Epithelial cell of proximal tubule (primary cell): ENCODE measurements around the gene IMMP2L. TPM values are rescaled to one million over a fixed set of nuclear protein-coding genes. Genes with fewer than 3 reads are reported as not detected.

Source experiments
- DNase-seq: peaks from one replicate; pipeline ENCODE4 v3.0.0-alpha.2; 2011; ENCODE audit warnings: low read depth
- H3K4me3 ChIP-seq: 2 replicates; pipeline ENCODE4 v1.5.1; 2011; ENCODE audit warnings: low read depth, mild to moderate bottlenecking, low read length
- total RNA-seq: library from RNA; depleted of rRNA; stranded (reverse); fragments of >200 nt; gene quantifications from 2 replicates; pipeline ENCODE4 v1.2.3, GENCODE V29; 2015
- TF ChIP-seq, protein P1 (sequence below): conservative IDR thresholded peaks from 2 replicates; pipeline ENCODE4 v1.5.1; 2012; ENCODE audit warnings: low read depth, mild to moderate bottlenecking, low read length

The IMMP2L gene
- total RNA-seq, 1 donor from 2014 or later = 8.4 TPM

- H3K4me3 ChIP-seq = no peak overlapping the region
- TF ChIP-seq, protein P1, sequence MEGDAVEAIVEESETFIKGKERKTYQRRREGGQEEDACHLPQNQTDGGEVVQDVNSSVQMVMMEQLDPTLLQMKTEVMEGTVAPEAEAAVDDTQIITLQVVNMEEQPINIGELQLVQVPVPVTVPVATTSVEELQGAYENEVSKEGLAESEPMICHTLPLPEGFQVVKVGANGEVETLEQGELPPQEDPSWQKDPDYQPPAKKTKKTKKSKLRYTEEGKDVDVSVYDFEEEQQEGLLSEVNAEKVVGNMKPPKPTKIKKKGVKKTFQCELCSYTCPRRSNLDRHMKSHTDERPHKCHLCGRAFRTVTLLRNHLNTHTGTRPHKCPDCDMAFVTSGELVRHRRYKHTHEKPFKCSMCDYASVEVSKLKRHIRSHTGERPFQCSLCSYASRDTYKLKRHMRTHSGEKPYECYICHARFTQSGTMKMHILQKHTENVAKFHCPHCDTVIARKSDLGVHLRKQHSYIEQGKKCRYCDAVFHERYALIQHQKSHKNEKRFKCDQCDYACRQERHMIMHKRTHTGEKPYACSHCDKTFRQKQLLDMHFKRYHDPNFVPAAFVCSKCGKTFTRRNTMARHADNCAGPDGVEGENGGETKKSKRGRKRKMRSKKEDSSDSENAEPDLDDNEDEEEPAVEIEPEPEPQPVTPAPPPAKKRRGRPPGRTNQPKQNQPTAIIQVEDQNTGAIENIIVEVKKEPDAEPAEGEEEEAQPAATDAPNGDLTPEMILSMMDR = no peak
- no peak for DNase-seq
Observed at GRCh38 chr7:110774071-110774470, 788.2 kb downstream of the IMMP2L start.

- no peak for DNase-seq
- H3K4me3 ChIP-seq = no peak overlapping the region
- TF ChIP-seq, protein P1 = no peak
Observed at GRCh38 chr7:110772615-110773014, 789.7 kb downstream of the IMMP2L start.

- H3K4me3 ChIP-seq = no peak overlapping the region
- no peak for DNase-seq
- TF ChIP-seq, protein P1 = no peak
Observed at GRCh38 chr7:110771717-110772116, 790.6 kb downstream of the IMMP2L start.

DNA sequence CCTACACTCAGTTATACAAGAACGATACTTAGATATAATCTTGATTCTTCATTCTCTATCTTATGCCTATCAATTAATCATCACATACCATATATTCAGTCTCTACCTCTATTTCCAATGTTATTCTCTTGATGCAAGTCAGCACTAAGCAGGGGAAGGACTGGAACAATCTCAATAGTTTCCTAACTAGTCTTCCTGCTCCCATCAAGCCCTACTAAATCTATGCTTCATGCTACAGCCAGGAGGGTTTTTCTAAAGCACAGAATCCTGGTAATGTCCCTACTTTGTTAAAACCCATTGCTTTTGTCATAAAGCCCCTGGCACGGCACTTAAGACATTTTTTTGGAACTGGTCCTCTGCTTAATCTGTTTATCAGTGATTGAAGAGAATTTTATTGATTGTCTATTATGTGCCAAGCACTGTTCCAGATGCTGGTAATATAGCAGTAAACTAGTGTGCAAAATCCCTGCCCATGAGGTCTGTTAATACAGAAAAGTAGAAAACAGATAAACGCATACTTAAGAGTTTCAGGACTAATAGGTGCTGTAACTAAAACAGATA, 794.7 kb downstream of the IMMP2L start:
- no peak for DNase-seq
- no peak overlapping the region for H3K4me3 ChIP-seq
- TF ChIP-seq, protein P1 = no peak

GRCh38 chr7:110766864-110767263, 795.4 kb downstream of the IMMP2L start:
- TF ChIP-seq, protein P1 = no peak
- peak; percentile 7 for DNase-seq
- no peak overlapping the region for H3K4me3 ChIP-seq

DNA sequence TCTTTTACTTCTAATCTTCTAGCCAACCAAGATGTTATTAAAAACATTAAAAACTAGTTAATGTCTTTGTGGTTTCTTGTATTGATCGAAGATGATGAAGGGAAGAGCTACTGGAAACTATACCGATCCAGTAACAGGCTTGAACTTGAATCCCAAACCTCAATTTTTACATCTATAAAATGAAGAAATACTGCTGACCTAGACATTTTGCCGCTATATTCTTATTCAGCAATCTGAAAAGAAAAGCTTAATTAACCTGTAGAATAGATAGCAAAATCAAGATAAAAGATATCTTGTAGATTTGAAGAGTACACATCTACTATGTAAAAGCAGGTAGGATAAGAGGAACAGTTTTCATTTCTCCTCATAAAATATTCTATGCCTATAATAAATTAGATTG, 797.4 kb downstream of the IMMP2L start:
- no peak for DNase-seq
- H3K4me3 ChIP-seq = no peak overlapping the region
- TF ChIP-seq, protein P1 = no peak

GRCh38 chr7:110762546-110763225, 799.6 kb downstream of the IMMP2L start:
- DNase-seq = no peak
- TF ChIP-seq, protein P1 = no peak
- H3K4me3 ChIP-seq = no peak overlapping the region
